Measurements from ENCODE around the gene PIEZO2. TPM values are rescaled to one million over a fixed set of nuclear protein-coding genes. Genes with fewer than 3 reads are reported as not detected.

Gene PIEZO2
- total and polyA plus RNA-seq, 2 of the 8 experiments (the other 6 are each of a cell fraction or from before 2014, with no cell fraction given): 4.7 to 16.5 TPM

- TF ChIP-seq NANOG (IDR thresholded peaks at IDR 0.05; ENCODE audit: insufficient read depth, low read depth, low read length, poor library complexity, severe bottlenecking) (no peak), SUZ12 (IDR thresholded peaks at IDR 0.05; ENCODE audit: low read length) (no peak), GABPA (IDR thresholded peaks at IDR 0.05; ENCODE audit: borderline replicate concordance, insufficient read depth, low read length) (no peak), TAF7 (optimal IDR thresholded peaks at IDR 0.05; ENCODE audit: borderline replicate concordance, low read depth, low read length) (no peak)
Measured at GRCh38 chr18:11165952-11166351, 16.6 kb upstream of the PIEZO2 start (continued).
